Natural killer cell treated with Interleukin-12 subunit alpha and Interleukin-12 subunit beta and Interleukin-15 and Interleukin-18, amount 100 ng/mL, for 72 hours (primary cell): Measurements from ENCODE around the gene ARHGEF38. TPM values are rescaled to one million over a fixed set of nuclear protein-coding genes. Genes with fewer than 3 reads are reported as not detected.
"Not testable (repeated sequence)": the region's sequence is repeated elsewhere in the genome, so short reads cannot be mapped to it uniquely, and the experiment has no call there.

ENCODE experiments used
- ATAC-seq, 2 donors: fragments of 150-1000 bp; cut with Tn5 transposase in 1 of 2; sonication (Bioruptor Pico), chemical (Tn5 transposase) in 1 of 2; 2 replicates each; pipeline ENCODE4 v1.10.0; 2021
- DNase-seq: peaks from one replicate; pipeline ENCODE4 v3.0.0; 2022; ENCODE audit warnings: low spot score
- H3K27ac Mint-ChIP-seq, 2 donors: 1 replicate in 1 of 2; 2 replicates in 1 of 2; pipeline ENCODE4 v1.8.0; 2022; ENCODE audit warnings: mixed read lengths in 2 of 2, mild to moderate bottlenecking in 1 of 2, moderate library complexity in 1 of 2
- H3K27me3 Mint-ChIP-seq, 2 donors: 1 replicate in 1 of 2; 2 replicates in 1 of 2; pipeline ENCODE4 v1.8.0; 2022; ENCODE audit warnings: mixed read lengths in 2 of 2
- H3K36me3 Mint-ChIP-seq: one replicate; pipeline ENCODE4 v1.8.0; 2022; ENCODE audit warnings: mixed read lengths
- H3K4me1 Mint-ChIP-seq, 2 donors: 1 replicate in 1 of 2; 2 replicates in 1 of 2; pipeline ENCODE4 v1.8.0; 2022; ENCODE audit warnings: low read depth in 2 of 2, mixed read lengths in 2 of 2, mild to moderate bottlenecking in 1 of 2
- H3K4me3 Mint-ChIP-seq: one replicate; pipeline ENCODE4 v1.8.0; 2022; ENCODE audit warnings: mixed read lengths
- H3K9me3 Mint-ChIP-seq: 2 replicates; pipeline ENCODE4 v1.8.0; 2022; ENCODE audit warnings: mixed read lengths
- total RNA-seq, 2 donors: library from RNA; stranded (reverse); gene quantifications; one replicate each; pipeline ENCODE4 v1.2.3, GENCODE V29; 2022

The ARHGEF38 gene
- total RNA-seq, 2 donors from 2014 or later, result not detected

GRCh38 chr4:105708181-105709080, 156.0 kb downstream of the ARHGEF38 start, which contains the start of the genes GSTCD and INTS12:
TSS of gene GSTCD (plus strand) at chr4:105708784. CDS start at chr4:105717614, 8,830 bp downstream.
TSS of gene INTS12 (minus strand) at chr4:105708689. CDS start at chr4:105700005, 8,684 bp downstream.
- peak; percentile 90 for DNase-seq
- H3K27me3 Mint-ChIP-seq, result no peaks in the 10 kb centered on the region

GRCh38 chr4:105709081-105709450, 156.6 kb downstream of the ARHGEF38 start:
- ATAC-seq, result peak; percentile 37 to 56
- DNase-seq, result no peak
- Mint-ChIP-seq H3K27me3 (no peaks in the 10 kb centered on the region), H3K9me3 (no peaks in the 10 kb centered on the region), H3K27ac (peak overlapping the region; percentile 77 to 90), H3K4me3 (peak overlapping the region; percentile 92), H3K36me3 (peaks cover 6% of the 10 kb centered on the region), H3K4me1 (peaks cover 20 to 35% of the 10 kb centered on the region in 2 donors)

More at GRCh38 chr4:105708181-105709080, 156.0 kb downstream of the ARHGEF38 start, which contains the start of the genes GSTCD and INTS12:
- H3K36me3 Mint-ChIP-seq, result peaks cover 6% of the 10 kb centered on the region
- ATAC-seq, result peak; percentile 98 to 99
- H3K4me1 Mint-ChIP-seq, result peaks cover 20 to 35% of the 10 kb centered on the region in 2 donors
- H3K27ac Mint-ChIP-seq, result peak within 1 kb of the TSS; percentile 77 to 90
- H3K4me3 Mint-ChIP-seq, result peak within 1 kb of the TSS; percentile 92
- no peaks in the 10 kb centered on the region for H3K9me3 Mint-ChIP-seq

- ATAC-seq (no peak), DNase-seq (no peak)
- Mint-ChIP-seq H3K4me3 (peak overlapping the region; percentile 92), H3K9me3 (no peaks in the 10 kb centered on the region), H3K36me3 (peaks cover 6% of the 10 kb centered on the region), H3K27me3 (no peaks in the 10 kb centered on the region), H3K27ac (peak overlapping the region in 1 of 2 donors; percentile 77), H3K4me1 (peaks cover 20 to 35% of the 10 kb centered on the region in 2 donors)
Observed at GRCh38 chr4:105710012-105710600, 157.7 kb downstream of the ARHGEF38 start.

DNA sequence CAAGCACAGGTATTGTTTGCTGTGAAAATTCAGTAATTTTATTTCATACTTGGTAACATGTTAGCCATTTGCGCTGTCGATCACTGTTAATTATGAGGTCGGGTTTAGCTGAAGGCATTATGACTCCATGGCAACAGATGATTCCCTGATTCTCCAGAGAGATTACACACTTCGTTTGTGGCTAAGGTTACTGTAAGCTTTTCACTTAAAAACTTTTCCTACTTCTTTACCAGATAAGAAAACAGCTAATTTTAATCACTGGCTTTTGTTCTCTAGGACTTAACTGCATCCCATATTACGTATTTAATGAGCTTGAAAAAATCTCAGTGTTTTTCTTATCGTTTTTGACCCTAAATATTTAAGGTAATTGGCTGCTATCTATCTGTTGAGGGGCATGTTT, 158.3 kb downstream of the ARHGEF38 start:
- Mint-ChIP-seq H3K4me1 (peaks cover 17 to 33% of the 10 kb centered on the region in 2 donors), H3K4me3 (no peak overlapping the region), H3K36me3 (peaks cover 6% of the 10 kb centered on the region), H3K9me3 (no peaks in the 10 kb centered on the region), H3K27me3 (no peaks in the 10 kb centered on the region), H3K27ac (no peak overlapping the region)
- DNase-seq, result no peak
- no peak for ATAC-seq

- Mint-ChIP-seq H3K27ac (no peak overlapping the region), H3K4me1 (peaks cover 1 to 14% of the 10 kb centered on the region in 2 donors)
Observed at GRCh38 chr4:105712766-105713165, 160.3 kb downstream of the ARHGEF38 start.

DNA sequence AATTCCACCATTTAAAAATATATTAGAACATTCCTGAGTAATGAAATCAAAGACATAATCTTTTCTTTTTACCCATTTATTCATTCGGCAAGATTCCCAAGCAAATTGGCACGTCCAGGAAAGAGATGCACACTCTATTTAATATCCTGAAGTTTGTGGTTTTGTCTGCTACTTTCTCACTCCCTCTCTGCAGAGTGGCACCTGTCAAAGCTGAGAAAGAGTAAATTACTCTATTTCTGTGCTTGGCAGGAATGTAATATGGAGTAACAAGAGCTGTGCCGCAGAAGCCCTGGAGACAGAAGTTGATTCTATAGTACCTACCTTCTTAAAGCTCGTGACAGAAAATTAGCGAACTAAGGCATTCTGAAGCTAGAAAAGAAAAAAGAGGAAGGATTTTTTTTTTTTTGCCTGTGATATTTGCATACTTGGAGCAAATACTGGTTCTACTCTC, 161.7 kb downstream of the ARHGEF38 start:
- Mint-ChIP-seq H3K9me3 (no peaks in the 10 kb centered on the region), H3K27ac (no peak overlapping the region), H3K36me3 (peaks cover 5% of the 10 kb centered on the region), H3K4me3 (no peak overlapping the region), H3K27me3 (no peaks in the 10 kb centered on the region), H3K4me1 (peaks cover 0 to 11% of the 10 kb centered on the region in 2 donors)
- DNase-seq (no peak), ATAC-seq (no peak)

More at GRCh38 chr4:105712766-105713165, 160.3 kb downstream of the ARHGEF38 start:
- DNase-seq, result no peak
- no peak overlapping the region for H3K4me3 Mint-ChIP-seq
- peaks cover 6% of the 10 kb centered on the region for H3K36me3 Mint-ChIP-seq
- no peaks in the 10 kb centered on the region for H3K27me3 Mint-ChIP-seq
- no peak for ATAC-seq
- H3K9me3 Mint-ChIP-seq, result no peaks in the 10 kb centered on the region

GRCh38 chr4:105714932-105715331, 162.5 kb downstream of the ARHGEF38 start:
- DNase-seq (no peak), ATAC-seq (no peak)
- no peak overlapping the region for H3K27ac Mint-ChIP-seq
- no peaks in the 10 kb centered on the region for H3K36me3 Mint-ChIP-seq
- H3K9me3 Mint-ChIP-seq, result no peaks in the 10 kb centered on the region
- no peak overlapping the region for H3K4me3 Mint-ChIP-seq
- H3K4me1 Mint-ChIP-seq, result peaks cover 0 to 5% of the 10 kb centered on the region in 2 donors
- no peaks in the 10 kb centered on the region for H3K27me3 Mint-ChIP-seq

- peaks cover 0 to 5% of the 10 kb centered on the region in 2 donors for H3K4me1 Mint-ChIP-seq
- H3K27ac Mint-ChIP-seq, result no peak overlapping the region
- H3K4me3 Mint-ChIP-seq, result no peak overlapping the region
- no peaks in the 10 kb centered on the region for H3K36me3 Mint-ChIP-seq
- no peaks in the 10 kb centered on the region for H3K9me3 Mint-ChIP-seq
- ATAC-seq, result no peak
- no peak for DNase-seq
- H3K27me3 Mint-ChIP-seq, result no peaks in the 10 kb centered on the region
Observed at GRCh38 chr4:105715692-105716278, 163.4 kb downstream of the ARHGEF38 start.

GRCh38 chr4:105719204-105719603, 166.8 kb downstream of the ARHGEF38 start:
- DNase-seq, result no peak
- H3K36me3 Mint-ChIP-seq, result no peaks in the 10 kb centered on the region
- H3K4me3 Mint-ChIP-seq, result no peak overlapping the region
- H3K4me1 Mint-ChIP-seq, result no peaks in the 10 kb centered on the region
- no peaks in the 10 kb centered on the region for H3K27me3 Mint-ChIP-seq
- H3K9me3 Mint-ChIP-seq, result no peaks in the 10 kb centered on the region
- ATAC-seq, result no peak
- H3K27ac Mint-ChIP-seq, result no peak overlapping the region

DNA sequence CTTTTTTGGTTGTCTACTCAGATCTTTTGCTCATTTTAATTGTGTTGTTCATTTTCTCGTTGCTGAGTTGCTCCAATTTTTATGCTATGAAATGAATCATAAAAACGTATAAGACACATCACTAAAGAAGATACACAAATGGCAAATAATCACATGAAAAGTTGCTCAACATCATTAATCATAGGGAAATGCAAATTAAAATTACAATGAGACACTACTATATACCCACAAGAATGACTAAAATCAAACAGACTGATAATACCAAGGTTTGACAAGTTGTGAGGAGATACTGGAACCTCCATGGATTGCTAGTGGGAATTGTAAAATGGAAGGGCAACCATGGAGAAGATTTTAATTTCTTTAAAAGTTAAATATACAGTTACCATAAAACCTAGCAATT, 173.2 kb downstream of the ARHGEF38 start:
- DNase-seq, result no peak
- ATAC-seq, result no peak
- no peaks in the 10 kb centered on the region for H3K27me3 Mint-ChIP-seq
- no peaks in the 10 kb centered on the region for H3K9me3 Mint-ChIP-seq
- H3K4me1 Mint-ChIP-seq, result no peaks in the 10 kb centered on the region
- no peak overlapping the region for H3K4me3 Mint-ChIP-seq
- H3K27ac Mint-ChIP-seq, result no peak overlapping the region
- peaks cover 14% of the 10 kb centered on the region for H3K36me3 Mint-ChIP-seq

GRCh38 chr4:105729895-105730294, 177.5 kb downstream of the ARHGEF38 start:
- H3K27ac Mint-ChIP-seq, DNase-seq, H3K27me3 Mint-ChIP-seq, ATAC-seq, H3K4me3 Mint-ChIP-seq, H3K4me1 Mint-ChIP-seq, H3K9me3 Mint-ChIP-seq: not testable (repeated sequence)
- H3K36me3 Mint-ChIP-seq, result peaks cover 47% of the 10 kb centered on the region
